Globus pallidus (tissue), 1 donor: Measurements from ENCODE around the gene LARGE2.

ENCODE experiments used
- DNase-seq: peaks from one replicate; pipeline ENCODE4 v3.0.0-alpha.2; 2015; ENCODE audit warnings: low spot score

The LARGE2 gene

GRCh38 chr11:45917286-45917622 is 5.2 kb upstream of the LARGE2 start:
- DNase-seq, result no peak

GRCh38 chr11:45917623-45918330 is 4.7 kb upstream of the LARGE2 start, which contains the start of gene PEX16:
TSS of gene PEX16 (minus strand) at chr11:45917877. CDS start at chr11:45917811, 66 bp downstream.
- peak; percentile 97 for DNase-seq

GRCh38 chr11:45918331-45918941 is 4.0 kb upstream of the LARGE2 start:
- DNase-seq, result peak; percentile 85

GRCh38 chr11:45918962-45919675 is 3.3 kb upstream of the LARGE2 start:
- DNase-seq, result no peak

GRCh38 chr11:45919806-45920530 is 2.5 kb upstream of the LARGE2 start:
- DNase-seq, result no peak

GRCh38 chr11:45920531-45921477 is 1.7 kb upstream of the LARGE2 start:
- DNase-seq, result no peak

GRCh38 chr11:45921561-45922424 is 663 bp upstream of the LARGE2 start:
- DNase-seq, result no peak

- DNase-seq, result no peak
Observed at GRCh38 chr11:45924036-45924915, 1.8 kb downstream of the LARGE2 start.

- DNase-seq, result no peak
Observed at GRCh38 chr11:45924927-45925326, 2.5 kb downstream of the LARGE2 start.

- no peak for DNase-seq
Observed at GRCh38 chr11:45925550-45925949, 3.1 kb downstream of the LARGE2 start.

- DNase-seq, result no peak
Observed at GRCh38 chr11:45926001-45926401, 3.5 kb downstream of the LARGE2 start.

- DNase-seq, result no peak
Observed at GRCh38 chr11:45926536-45927331, 4.3 kb downstream of the LARGE2 start.

GRCh38 chr11:45927332-45927683 is 4.9 kb downstream of the LARGE2 start:
- DNase-seq, result no peak

GRCh38 chr11:45927684-45928413 is 5.4 kb downstream of the LARGE2 start:
- DNase-seq, result no peak

GRCh38 chr11:45928535-45929215 is 6.2 kb downstream of the LARGE2 start:
- no peak for DNase-seq

- no peak for DNase-seq
Observed at GRCh38 chr11:45929486-45930030, 7.1 kb downstream of the LARGE2 start.
